T-helper 22 cell (primary cell): ENCODE results near the gene CPNE9.

Source experiments
- DNase-seq: peaks from one replicate; pipeline ENCODE4 v3.0.0-alpha.2; 2020; ENCODE audit warnings: low read depth

The CPNE9 gene, protein sequence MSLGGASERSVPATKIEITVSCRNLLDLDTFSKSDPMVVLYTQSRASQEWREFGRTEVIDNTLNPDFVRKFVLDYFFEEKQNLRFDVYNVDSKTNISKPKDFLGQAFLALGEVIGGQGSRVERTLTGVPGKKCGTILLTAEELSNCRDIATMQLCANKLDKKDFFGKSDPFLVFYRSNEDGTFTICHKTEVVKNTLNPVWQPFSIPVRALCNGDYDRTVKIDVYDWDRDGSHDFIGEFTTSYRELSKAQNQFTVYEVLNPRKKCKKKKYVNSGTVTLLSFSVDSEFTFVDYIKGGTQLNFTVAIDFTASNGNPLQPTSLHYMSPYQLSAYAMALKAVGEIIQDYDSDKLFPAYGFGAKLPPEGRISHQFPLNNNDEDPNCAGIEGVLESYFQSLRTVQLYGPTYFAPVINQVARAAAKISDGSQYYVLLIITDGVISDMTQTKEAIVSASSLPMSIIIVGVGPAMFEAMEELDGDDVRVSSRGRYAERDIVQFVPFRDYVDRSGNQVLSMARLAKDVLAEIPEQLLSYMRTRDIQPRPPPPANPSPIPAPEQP

DNA sequence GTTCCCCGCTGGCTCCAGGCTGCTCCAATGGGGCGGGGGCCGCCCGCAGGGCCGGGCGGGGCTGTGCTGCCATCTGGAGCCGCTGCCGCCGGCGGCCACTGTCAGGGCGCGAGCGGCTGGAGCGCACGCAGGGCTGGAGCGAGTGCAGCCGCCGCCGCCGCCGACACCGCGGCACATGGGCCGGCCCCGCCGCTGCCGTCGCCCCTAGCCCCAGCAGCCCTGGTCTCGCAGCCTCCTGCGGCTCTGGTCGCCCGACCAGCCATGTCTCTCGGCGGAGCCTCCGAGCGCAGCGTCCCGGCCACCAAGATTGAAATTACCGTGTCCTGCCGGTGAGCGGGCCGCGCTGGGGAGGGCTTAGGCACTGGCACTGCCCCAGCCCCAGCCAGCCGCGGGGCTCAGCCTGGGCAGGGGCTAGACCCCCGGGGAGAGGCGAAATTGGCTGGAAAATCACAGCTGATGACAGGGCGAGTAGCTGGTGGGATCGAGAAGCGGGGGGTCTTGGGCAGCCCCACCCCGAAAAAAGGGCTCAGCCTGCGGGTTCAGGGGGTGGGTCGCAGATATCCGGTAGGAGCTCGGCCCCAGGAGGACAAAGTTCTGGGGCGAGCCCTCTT, at the start of gene CPNE9:
CPNE9 (plus strand) TSS at position 98 of the 611 bp plus-strand sequence; CDS start at position 262, 164 bp downstream.
- DNase-seq, result no peak

- no peak for DNase-seq
Observed at GRCh38 chr3:9659849-9660248, 43.8 kb upstream of the CPNE9 start.

DNA sequence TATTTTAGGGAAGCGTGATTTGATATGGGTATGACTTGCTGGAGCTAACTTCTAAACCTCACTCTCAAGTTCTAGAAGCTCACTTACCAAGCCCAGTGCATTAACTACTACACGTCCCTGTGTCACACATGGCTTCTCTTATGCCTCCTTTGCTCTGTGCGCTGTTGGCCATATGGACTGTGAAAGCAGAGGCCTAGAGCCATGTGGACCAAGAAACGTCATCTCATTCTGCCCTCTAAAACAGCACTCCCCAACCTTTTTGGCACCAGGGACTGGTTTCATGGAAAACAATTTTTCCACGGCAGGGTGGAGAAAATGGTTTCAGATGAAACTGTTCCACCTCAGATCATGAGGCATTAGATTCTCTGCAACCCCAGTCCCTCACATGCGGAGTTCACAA, 42.7 kb upstream of the CPNE9 start:
- DNase-seq, result no peak

DNA sequence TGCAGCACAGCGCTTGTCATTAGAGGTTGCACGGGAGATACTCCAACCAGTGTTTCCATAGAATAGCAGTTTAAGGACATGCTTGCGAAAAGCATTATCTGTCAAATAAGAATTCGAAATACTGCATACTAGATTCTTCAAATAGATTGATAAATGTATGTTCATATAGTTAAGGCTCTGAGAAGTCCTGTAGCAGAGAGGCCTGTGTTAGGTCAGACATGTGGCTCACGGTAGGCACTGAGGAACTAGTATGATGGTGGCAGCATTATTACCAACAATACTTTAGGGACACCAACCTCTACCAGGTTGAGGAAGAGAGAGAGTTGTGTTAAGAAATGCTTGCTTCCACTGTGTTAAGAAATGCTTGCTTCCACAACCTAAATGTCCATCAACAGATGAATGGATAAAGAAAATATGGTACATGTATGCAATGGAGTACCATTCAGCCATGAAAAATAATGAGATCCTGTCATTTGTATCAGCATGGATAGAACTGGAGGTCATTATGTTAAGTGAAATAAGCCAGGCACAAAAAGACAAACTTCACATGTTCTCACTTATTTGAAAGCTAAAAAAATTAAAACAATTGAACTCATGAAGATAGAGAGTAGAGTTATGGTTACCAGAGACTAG, 39.4 kb upstream of the CPNE9 start:
- DNase-seq, result no peak

DNA sequence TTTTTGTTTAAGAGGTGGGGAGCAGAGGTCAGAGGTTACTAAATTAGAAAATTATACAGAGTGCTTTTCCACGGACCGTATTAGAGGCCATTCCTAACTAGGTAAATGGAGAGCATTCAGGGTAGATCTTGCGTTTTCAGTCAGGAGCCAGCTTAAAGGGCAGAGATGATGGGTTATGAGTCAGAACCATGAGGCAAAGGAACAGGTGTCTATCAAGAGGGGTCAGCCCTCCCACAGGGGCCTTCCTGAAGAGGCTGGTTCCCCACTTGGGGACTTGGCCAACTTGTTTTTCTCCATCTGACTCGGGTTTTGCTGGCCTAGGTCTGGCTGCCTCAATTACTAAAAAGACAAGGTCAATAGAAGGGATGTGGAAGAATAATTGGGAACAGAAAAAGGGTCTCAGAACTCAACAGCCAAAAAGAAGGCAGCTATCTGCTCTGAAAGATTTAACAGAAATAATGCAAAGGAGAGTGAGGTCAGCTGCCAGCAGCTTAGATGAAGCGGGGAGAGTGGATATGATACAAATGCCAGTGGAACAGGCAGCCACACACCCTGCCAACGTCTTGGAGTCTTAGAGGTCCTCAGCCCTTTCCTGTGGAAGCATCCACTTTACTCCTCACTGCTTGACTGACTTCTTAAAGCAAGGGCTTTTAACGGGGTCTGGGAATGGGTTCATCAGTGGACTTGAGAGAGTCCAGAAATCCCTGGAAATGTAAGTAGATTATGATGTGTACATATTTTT, 36.8 kb upstream of the CPNE9 start:
- no peak for DNase-seq

GRCh38 chr3:9669277-9669676, 34.4 kb upstream of the CPNE9 start:
- no peak for DNase-seq

DNA sequence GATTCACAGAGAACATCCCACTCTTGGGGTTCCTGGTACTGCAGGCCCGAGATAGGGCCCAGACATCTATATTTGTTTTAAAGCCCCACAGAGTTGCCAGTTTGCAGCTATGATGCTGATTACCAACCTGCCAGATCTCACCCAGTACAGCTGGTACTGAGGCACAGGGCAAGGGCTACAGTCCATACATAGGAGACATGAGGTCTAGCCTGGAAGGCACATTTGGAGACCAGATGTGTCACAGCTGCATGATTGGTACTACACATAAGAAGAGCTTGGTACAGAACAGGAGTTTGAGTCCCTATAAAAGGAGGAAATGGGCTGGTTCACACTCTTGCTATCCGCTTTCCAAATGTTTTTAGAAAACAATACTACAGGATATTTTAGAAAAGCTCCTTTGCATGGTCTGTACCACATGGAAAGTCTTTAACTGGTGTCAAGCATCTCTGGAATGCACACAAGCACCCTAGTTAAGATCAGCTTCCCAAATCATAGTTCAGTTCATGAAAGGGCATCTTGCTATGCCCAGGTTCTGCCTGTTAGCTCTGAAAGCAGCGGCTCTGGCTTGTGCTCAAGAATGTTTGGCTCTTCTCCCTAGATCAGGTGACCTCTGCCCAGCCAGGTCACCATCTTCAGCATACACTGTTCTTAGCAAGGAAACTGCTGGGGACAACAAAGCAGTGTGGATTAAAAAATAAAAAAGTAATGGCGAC, 33.8 kb upstream of the CPNE9 start:
- no peak for DNase-seq

DNA sequence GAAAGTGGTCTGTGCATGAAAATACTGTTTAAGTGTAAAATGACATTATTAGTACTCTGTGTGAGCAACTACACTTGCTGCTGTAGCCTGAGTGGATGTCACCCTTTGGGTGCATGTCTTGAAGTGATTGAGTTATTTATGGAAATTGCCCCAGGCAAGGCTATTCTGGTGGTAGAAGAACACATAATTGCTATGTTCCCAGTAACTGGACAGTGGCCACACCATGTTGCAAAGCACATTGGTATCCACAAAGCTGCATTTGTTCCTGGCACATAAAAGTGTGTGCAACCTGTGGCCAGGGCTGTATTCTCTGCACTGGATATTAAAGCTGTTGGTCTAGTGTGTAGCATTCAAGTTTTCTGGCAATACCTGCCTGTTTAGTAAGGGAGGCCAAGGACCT, 30.6 kb upstream of the CPNE9 start:
- no peak for DNase-seq

- DNase-seq, result no peak
Observed at GRCh38 chr3:9673752-9674151, 29.9 kb upstream of the CPNE9 start.

GRCh38 chr3:9675736-9676290, 27.8 kb upstream of the CPNE9 start:
- no peak for DNase-seq

- DNase-seq, result no peak
Observed at GRCh38 chr3:9676785-9677184, 26.8 kb upstream of the CPNE9 start.

DNA sequence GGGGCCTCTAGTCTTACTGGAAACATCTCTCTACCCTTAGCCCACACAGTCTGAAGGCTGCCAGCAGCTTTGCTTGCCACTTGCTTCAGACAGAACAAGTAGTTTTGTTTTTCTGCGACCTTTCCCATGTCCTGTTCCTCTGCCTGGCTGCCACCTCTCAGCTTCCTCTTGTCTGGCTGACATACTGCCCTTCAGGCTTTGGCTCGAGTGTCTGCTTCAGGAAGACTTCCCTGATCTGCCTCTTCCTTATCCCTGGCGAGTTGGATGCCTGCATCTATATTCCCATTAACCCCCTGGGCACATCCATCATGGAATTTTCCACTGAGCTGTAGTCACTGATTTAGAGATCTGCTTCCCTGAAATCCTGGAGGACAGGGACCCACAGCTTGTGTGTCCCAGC, 25.1 kb upstream of the CPNE9 start:
- no peak for DNase-seq

GRCh38 chr3:9679476-9680080, 24.1 kb upstream of the CPNE9 start:
- DNase-seq, result no peak

- DNase-seq, result no peak
Observed at GRCh38 chr3:9681011-9681722, 22.5 kb upstream of the CPNE9 start.

DNA sequence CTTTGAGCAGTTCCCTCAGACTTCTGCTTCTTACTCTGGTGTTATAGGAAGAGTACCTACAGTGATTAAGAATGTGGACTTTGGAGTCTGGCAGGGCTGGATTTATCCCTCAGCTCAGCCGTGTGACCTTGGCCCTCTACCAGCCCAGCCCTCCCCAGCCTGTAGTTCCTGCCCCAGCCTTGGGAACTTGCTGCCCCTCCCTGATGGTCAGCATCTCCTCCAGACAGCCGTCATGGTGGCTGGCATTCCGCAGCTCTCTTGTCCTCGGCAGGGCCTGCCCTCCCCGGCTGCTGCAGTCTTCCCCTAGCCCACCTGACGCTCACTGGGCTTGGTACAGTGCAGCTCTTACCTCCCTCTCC, 21.9 kb upstream of the CPNE9 start:
- DNase-seq, result no peak

DNA sequence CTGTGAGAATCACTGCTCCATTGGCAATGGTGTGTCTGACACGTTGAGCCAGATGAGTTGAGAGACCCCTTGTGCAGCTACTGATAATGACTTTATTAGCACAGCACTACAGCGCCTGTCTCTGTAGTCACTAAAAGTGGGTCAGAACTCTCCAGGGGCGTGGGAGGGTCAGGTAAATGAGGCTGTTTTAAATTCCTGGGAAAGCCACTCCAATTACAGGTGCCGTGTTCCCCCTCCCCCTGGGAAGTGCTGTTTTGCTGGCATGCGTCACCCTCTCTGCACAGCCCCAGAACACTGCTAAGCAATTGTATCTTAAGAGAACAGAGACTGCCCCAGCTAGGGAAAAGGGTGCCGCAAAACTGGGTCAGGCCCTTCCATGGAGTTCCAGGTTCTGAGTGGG, 21.5 kb upstream of the CPNE9 start:
- DNase-seq, result no peak

DNA sequence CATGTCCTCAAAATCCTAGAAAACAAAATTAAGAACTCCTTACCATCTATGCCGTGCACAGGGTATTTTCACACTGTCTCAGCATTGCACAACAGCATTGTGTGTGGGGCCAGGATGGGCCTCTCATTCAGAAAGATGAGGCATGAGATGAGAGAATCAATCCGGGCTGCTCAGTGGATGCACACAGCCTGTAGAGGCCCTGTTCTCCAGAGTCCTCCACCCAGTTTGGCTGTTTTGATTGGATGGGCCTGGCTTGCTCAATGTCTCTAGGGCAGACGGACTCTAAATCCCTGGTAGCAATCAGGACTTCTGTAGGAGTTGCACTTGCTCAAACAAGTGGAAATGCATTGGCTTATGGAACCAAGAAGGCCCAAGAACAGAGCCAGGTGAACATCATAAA, 20.2 kb upstream of the CPNE9 start:
- no peak for DNase-seq

GRCh38 chr3:9685216-9686049, 18.2 kb upstream of the CPNE9 start:
- DNase-seq, result no peak

GRCh38 chr3:9686050-9686550, 17.5 kb upstream of the CPNE9 start:
- DNase-seq, result no peak
